PFSK-1 (cell line): ENCODE data around the gene ARAP1.

Source experiments
- FOXP2 ChIP-seq: optimal IDR thresholded peaks from 2 replicates; pipeline ENCODE3; 2011; ENCODE audit warnings: borderline replicate concordance, control low read depth, inconsistent platforms; ENCODE audit not compliant: insufficient read depth; ENCODE audit errors: extremely low read length, extremely low read depth
- REST ChIP-seq, 2 experiments: IDR thresholded peaks; 2 replicates each; pipeline versions ENCODE4 v1.6.1 to v1.8.0; 2011 to 2012; ENCODE audit warnings: low read depth in 2 of 2, low read length in 2 of 2, control low read depth in 1 of 2, inconsistent platforms in 1 of 2, mild to moderate bottlenecking in 1 of 2, moderate library complexity in 1 of 2; ENCODE audit not compliant: insufficient read depth in 1 of 2
- TAF1 ChIP-seq: IDR thresholded peaks from 2 replicates; pipeline ENCODE4 v1.6.1; 2012; ENCODE audit warnings: low read length, control low read depth, borderline replicate concordance; ENCODE audit not compliant: insufficient read depth

GRCh38 chr11:72657411-72658100 is 94.7 kb downstream of the ARAP1 start:
- TF ChIP-seq TAF1 (no peak), REST (IDR thresholded peaks at IDR 0.05; ENCODE audit: insufficient read depth in 1 of 2, low read depth in 2 of 2, low read length in 2 of 2) (no peak), FOXP2 (no peak)
